DOHH2 (cell line): ENCODE results near the gene OBP2B.
"Not testable (repeated sequence)": the region's sequence is repeated elsewhere in the genome, so short reads cannot be mapped to it uniquely, and the experiment has no call there.

Experiments
- H3F3A ChIP-seq: fragments of 200-600 bp; sonication (generic), shearing (Covaris generic); 2 replicates; pipeline ENCODE4 v1.6.0; 2016; ENCODE audit warnings: antibody characterized with exemption, mild to moderate bottlenecking; ENCODE audit not compliant: control insufficient read depth, insufficient read depth
- H3K27ac ChIP-seq: fragments of 200-600 bp; sonication (generic); 2 replicates; pipeline ENCODE4 v1.5.1; 2014; ENCODE audit warnings: low read depth, mild to moderate bottlenecking, low read length, moderate library complexity
- H3K27me3 ChIP-seq: fragments of 200-600 bp; sonication (generic); 2 replicates; pipeline ENCODE4 v1.6.1; 2014; ENCODE audit warnings: mild to moderate bottlenecking, low read length, mixed read lengths; ENCODE audit not compliant: control insufficient read depth
- H3K36me3 ChIP-seq: fragments of 200-600 bp; sonication (generic); 2 replicates; pipeline ENCODE4 v1.6.1; 2014; ENCODE audit warnings: mild to moderate bottlenecking, low read length, moderate library complexity, mixed read lengths; ENCODE audit not compliant: control insufficient read depth
- H3K4me1 ChIP-seq: fragments of 200-600 bp; sonication (generic); 2 replicates; pipeline ENCODE4 v1.6.1; 2014; ENCODE audit warnings: mild to moderate bottlenecking, low read length, mixed read lengths; ENCODE audit not compliant: control insufficient read depth
- H3K4me2 ChIP-seq: fragments of 200-600 bp; sonication (generic); 2 replicates; pipeline ENCODE4 v1.6.0; 2014; ENCODE audit warnings: mild to moderate bottlenecking, low read length, moderate library complexity
- H3K4me3 ChIP-seq: fragments of 200-600 bp; sonication (generic); 2 replicates; pipeline ENCODE4 v1.5.1; 2014; ENCODE audit warnings: mild to moderate bottlenecking, low read length, mixed read lengths
- H3K79me2 ChIP-seq: fragments of 200-600 bp; sonication (generic); 2 replicates; pipeline ENCODE4 v1.6.1; 2014; ENCODE audit warnings: mild to moderate bottlenecking, low read length, mixed read lengths; ENCODE audit not compliant: control insufficient read depth
- H3K9me2 ChIP-seq: fragments of 200-600 bp; sonication (generic); replicated peaks from 2 replicates; pipeline ENCODE4 v1.6.1; 2014; ENCODE audit warnings: mild to moderate bottlenecking, low read length, mixed read lengths; ENCODE audit not compliant: control insufficient read depth
- H3K9me3 ChIP-seq: fragments of 200-600 bp; sonication (generic); 2 replicates; pipeline ENCODE4 v1.6.1; 2014; ENCODE audit warnings: antibody characterized with exemption, low read length, mixed read lengths; ENCODE audit not compliant: control insufficient read depth, insufficient read depth
- H4K20me1 ChIP-seq: fragments of 200-600 bp; sonication (generic); 2 replicates; pipeline ENCODE4 v1.6.0; 2014; ENCODE audit warnings: low read depth, mild to moderate bottlenecking, antibody characterized with exemption, low read length, moderate library complexity; ENCODE audit not compliant: control insufficient read depth, insufficient read depth
- EZH2phosphoT487 ChIP-seq: fragments of 200-600 bp; sonication (generic); IDR thresholded peaks from 2 replicates; pipeline ENCODE4 v1.6.1; 2017; ENCODE audit warnings: borderline replicate concordance, mild to moderate bottlenecking, antibody characterized with exemption, low read length, moderate library complexity, mixed read lengths
- TF ChIP-seq, protein P1 (sequence below): fragments of 200-600 bp; sonication (generic); IDR thresholded peaks from one replicate; pipeline ENCODE4 v1.5.1; 2014; ENCODE audit warnings: antibody characterized with exemption, mild to moderate bottlenecking, low read depth, low read length; ENCODE audit not compliant: poor library complexity, severe bottlenecking

The OBP2B gene

DNA sequence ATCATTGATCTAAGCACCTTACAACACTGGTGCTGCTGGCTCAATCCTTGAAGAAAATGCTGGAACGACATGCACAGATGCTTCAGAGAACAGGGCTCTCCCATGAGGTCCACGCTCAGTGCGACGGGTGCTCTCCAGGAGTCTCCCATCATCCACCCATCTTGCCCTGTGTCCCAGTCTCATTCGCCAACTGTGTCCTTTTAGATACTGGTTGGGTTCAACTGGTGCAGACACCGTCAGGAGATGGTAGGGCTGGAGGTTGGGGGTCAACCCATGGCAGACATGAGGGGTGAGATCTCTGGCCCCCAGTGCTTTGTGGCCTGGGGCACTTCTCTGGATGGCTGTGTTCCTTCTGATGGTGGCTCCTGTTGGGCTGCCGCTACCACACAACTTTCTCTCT, 1.6 kb upstream of the OBP2B start:
- H3F3A ChIP-seq = no peaks in the 10 kb centered on the region
- no peaks in the 10 kb centered on the region for H3K79me2 ChIP-seq
- H3K4me3 ChIP-seq = no peak overlapping the region
- H3K4me1 ChIP-seq = no peaks in the 10 kb centered on the region
- TF ChIP-seq, protein P1, sequence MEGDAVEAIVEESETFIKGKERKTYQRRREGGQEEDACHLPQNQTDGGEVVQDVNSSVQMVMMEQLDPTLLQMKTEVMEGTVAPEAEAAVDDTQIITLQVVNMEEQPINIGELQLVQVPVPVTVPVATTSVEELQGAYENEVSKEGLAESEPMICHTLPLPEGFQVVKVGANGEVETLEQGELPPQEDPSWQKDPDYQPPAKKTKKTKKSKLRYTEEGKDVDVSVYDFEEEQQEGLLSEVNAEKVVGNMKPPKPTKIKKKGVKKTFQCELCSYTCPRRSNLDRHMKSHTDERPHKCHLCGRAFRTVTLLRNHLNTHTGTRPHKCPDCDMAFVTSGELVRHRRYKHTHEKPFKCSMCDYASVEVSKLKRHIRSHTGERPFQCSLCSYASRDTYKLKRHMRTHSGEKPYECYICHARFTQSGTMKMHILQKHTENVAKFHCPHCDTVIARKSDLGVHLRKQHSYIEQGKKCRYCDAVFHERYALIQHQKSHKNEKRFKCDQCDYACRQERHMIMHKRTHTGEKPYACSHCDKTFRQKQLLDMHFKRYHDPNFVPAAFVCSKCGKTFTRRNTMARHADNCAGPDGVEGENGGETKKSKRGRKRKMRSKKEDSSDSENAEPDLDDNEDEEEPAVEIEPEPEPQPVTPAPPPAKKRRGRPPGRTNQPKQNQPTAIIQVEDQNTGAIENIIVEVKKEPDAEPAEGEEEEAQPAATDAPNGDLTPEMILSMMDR = no peak
- TF ChIP-seq EZH2phosphoT487 = no peak
- no peaks in the 10 kb centered on the region for H3K9me2 ChIP-seq
- no peak overlapping the region for H3K4me2 ChIP-seq
- peaks cover 9% of the 10 kb centered on the region for H3K27me3 ChIP-seq
- no peaks in the 10 kb centered on the region for H3K36me3 ChIP-seq
- H3K27ac ChIP-seq = no peak overlapping the region
- H4K20me1 ChIP-seq = no peaks in the 10 kb centered on the region
- H3K9me3 ChIP-seq = peaks cover 8% of the 10 kb centered on the region; the same call in 1 of the 2 replicates

DNA sequence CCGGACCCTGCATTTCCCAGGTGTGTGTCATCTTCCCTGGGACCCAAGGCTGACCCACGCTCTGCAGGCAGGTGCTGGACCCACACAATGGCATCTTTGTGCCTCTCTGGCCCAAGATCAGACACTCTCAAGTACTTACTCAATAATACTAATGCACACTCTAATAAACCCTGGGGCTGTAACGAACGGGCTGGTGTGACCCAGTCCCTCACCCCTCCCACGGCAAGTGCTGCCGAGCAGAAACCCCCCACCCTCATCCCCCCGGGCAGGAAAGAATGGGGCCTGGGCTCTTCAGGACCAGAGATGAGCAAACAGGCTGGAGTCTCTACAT, 1.1 kb upstream of the OBP2B start:
- H3K9me3 ChIP-seq = peaks cover 8% of the 10 kb centered on the region; the same call in 1 of the 2 replicates
- no peak for TF ChIP-seq EZH2phosphoT487
- no peaks in the 10 kb centered on the region for H3K36me3 ChIP-seq
- H3K27ac ChIP-seq = no peak overlapping the region
- H3K4me1 ChIP-seq = no peaks in the 10 kb centered on the region
- no peaks in the 10 kb centered on the region for H3K79me2 ChIP-seq
- no peak overlapping the region for H3K4me2 ChIP-seq
- H3K27me3 ChIP-seq = peaks cover 8% of the 10 kb centered on the region
- no peak overlapping the region for H3K4me3 ChIP-seq
- H4K20me1 ChIP-seq = no peaks in the 10 kb centered on the region
- no peaks in the 10 kb centered on the region for H3F3A ChIP-seq
- no peaks in the 10 kb centered on the region for H3K9me2 ChIP-seq

DNA sequence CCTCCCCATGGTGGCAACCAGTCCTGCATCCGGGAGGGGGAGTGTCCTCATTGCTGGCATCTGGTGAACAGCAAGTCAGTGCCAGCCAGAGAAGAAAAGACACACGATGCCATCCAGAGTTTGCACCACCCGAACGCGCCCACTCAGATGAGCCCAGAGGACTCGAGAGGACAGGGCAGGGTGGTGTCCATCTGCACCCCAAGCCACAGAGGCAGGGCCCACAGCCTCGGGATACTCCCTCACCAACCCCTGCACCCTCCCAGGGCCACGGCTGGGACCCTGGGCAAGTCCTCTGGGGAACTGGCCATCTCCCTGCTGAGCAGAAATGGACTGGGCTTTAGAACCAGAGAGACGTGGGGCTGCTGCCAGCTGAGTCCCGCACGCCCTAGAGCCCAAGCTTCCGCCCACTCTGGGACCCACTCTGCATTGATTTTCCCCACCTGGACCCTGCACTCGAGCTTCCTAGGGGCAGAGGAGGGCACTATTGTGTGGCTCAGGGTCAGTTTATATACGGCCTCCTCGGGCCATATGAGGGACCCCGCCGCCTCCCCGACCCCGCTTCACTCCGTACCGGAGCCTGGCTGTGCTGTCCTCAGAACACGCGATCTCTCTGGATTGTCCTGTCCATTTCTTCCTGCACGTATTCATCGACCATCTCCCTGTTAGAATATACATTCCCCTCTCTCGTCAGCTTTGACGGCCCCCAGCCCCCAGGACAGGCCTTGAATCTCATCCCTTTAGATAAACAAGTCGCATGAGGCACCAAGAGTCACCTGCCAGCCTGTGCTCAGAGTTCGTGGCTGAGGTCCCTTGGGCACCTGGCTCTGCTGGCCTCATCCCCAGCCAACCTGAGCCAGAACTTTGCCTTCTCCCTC, 514 bp upstream of the OBP2B start:
- H3K36me3 ChIP-seq, H4K20me1 ChIP-seq, H3K9me3 ChIP-seq, H3K27me3 ChIP-seq, H3K4me3 ChIP-seq, H3K4me2 ChIP-seq, H3K79me2 ChIP-seq, H3F3A ChIP-seq, H3K9me2 ChIP-seq, H3K4me1 ChIP-seq, H3K27ac ChIP-seq: not testable (repeated sequence)

DNA sequence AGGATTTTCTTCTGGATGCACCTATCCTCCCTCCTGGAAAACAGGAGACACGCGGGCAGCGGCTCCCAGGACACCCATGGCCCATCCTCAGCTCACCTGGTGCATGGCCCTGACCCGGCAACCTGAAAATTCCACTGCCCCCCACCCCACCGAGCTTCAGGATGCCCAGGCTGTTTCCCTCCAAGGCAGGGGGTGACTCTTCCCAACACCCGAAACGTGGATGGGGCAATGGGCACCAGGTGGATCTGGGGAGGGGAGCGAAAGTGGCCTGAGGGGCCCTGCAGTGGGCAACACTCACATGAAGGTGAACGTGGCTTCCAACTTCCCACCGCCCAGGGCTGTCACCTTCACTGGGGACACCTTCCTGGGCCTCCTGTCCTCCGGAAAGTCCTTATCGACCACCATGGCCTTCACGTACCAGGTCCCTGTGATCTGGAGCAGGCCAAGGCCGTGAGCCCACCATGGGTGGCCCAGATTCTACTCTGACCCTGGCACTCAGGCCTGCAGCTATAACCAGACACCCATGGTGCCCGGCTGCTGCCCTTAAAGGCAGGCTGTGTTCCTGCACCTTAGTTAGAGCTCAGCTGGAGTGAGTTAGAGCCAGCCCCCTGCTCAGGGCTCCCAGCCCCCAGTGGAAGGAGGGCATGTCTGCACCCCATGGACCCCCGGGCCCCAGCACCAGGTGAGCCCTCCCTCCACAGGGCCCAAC, 725 bp downstream of the OBP2B start:
- H3K27me3 ChIP-seq, H3K9me3 ChIP-seq, H3K27ac ChIP-seq, H3F3A ChIP-seq, H3K79me2 ChIP-seq, H4K20me1 ChIP-seq, H3K36me3 ChIP-seq, H3K4me1 ChIP-seq, H3K4me3 ChIP-seq, H3K9me2 ChIP-seq, H3K4me2 ChIP-seq: not testable (repeated sequence)
